Measurements from ENCODE around the gene TLR9.
"Not testable (repeated sequence)": the region's sequence is repeated elsewhere in the genome, so short reads cannot be mapped to it uniquely, and the experiment has no call there.

The TLR9 gene

GRCh38 chr3:52194485-52195290 is 30.8 kb downstream of the TLR9 start:
- DNase-seq (ENCODE audit: low spot score): no peak

- DNase-seq (ENCODE audit: low spot score): no peak
Measured at GRCh38 chr3:52193065-52193464, 32.4 kb downstream of the TLR9 start.

GRCh38 chr3:52191663-52192062 is 33.8 kb downstream of the TLR9 start:
- no peak for DNase-seq (ENCODE audit: low spot score)

GRCh38 chr3:52190294-52191074 is 35.0 kb downstream of the TLR9 start:
- no peak for DNase-seq (ENCODE audit: low spot score)

GRCh38 chr3:52188556-52188955 is 36.9 kb downstream of the TLR9 start:
- no peak for DNase-seq (ENCODE audit: low spot score)

GRCh38 chr3:52186729-52187128 is 38.7 kb downstream of the TLR9 start:
- DNase-seq (ENCODE audit: low spot score): no peak

GRCh38 chr3:52185837-52186236 is 39.6 kb downstream of the TLR9 start:
- no peak for DNase-seq (ENCODE audit: low spot score)

GRCh38 chr3:52185311-52185710 is 40.1 kb downstream of the TLR9 start:
- no peak for DNase-seq (ENCODE audit: low spot score)

- DNase-seq (ENCODE audit: low spot score): no peak
Measured at GRCh38 chr3:52184690-52185089, 40.8 kb downstream of the TLR9 start.

- DNase-seq (ENCODE audit: low spot score): no peak
Measured at GRCh38 chr3:52183786-52184445, 41.5 kb downstream of the TLR9 start.

- DNase-seq (ENCODE audit: low spot score): no peak
Measured at GRCh38 chr3:52182691-52183090, 42.8 kb downstream of the TLR9 start.

GRCh38 chr3:52182196-52182595 is 43.2 kb downstream of the TLR9 start:
- DNase-seq (ENCODE audit: low spot score): no peak

GRCh38 chr3:52181543-52181942 is 43.9 kb downstream of the TLR9 start:
- DNase-seq (ENCODE audit: low spot score): no peak

- no peak for DNase-seq (ENCODE audit: low spot score)
Measured at GRCh38 chr3:52178537-52178936, 46.9 kb downstream of the TLR9 start.

GRCh38 chr3:52178126-52178525 is 47.3 kb downstream of the TLR9 start:
- DNase-seq (ENCODE audit: low spot score): not testable (repeated sequence)

GRCh38 chr3:52177701-52178042 is 47.8 kb downstream of the TLR9 start:
- DNase-seq (ENCODE audit: low spot score): no peak

GRCh38 chr3:52176951-52177700 is 48.3 kb downstream of the TLR9 start:
- DNase-seq (ENCODE audit: low spot score): no peak

- DNase-seq (ENCODE audit: low spot score): no peak
Measured at GRCh38 chr3:52176180-52176752, 49.2 kb downstream of the TLR9 start.

- DNase-seq (ENCODE audit: low spot score): no peak
Measured at GRCh38 chr3:52175416-52176179, 49.8 kb downstream of the TLR9 start.

GRCh38 chr3:52174896-52175295 is 50.5 kb downstream of the TLR9 start:
- DNase-seq (ENCODE audit: low spot score): no peak

- DNase-seq (ENCODE audit: low spot score): no peak
Measured at GRCh38 chr3:52173101-52173500, 52.3 kb downstream of the TLR9 start.

Measured in germinal center (tissue), 1 donor.